K562 (cell line): ENCODE data around the gene CAMK2D. TPM values are rescaled to one million over a fixed set of nuclear protein-coding genes. Genes with fewer than 3 reads are reported as not detected.

ENCODE experiments used
- ARID3B ChIP-seq: fragments of 250-450 bp; sonication (Bioruptor Pico); IDR thresholded peaks from 2 replicates; pipeline ENCODE4 v1.4.0; 2020; ENCODE audit warnings: borderline replicate concordance
- BACH1 ChIP-seq: fragments of 200-800 bp; sonication (Bioruptor generic); IDR thresholded peaks from 2 replicates; pipeline ENCODE4 v1.6.1; 2016; ENCODE audit warnings: missing genetic modification characterization, missing compliant biosample characterization
- CCNT2 ChIP-seq: IDR thresholded peaks from 2 replicates; pipeline ENCODE4 v1.6.1; 2011; ENCODE audit warnings: borderline replicate concordance, low read depth, mild to moderate bottlenecking, moderate library complexity, mixed read lengths, low read length; ENCODE audit not compliant: insufficient read length; ENCODE audit errors: extremely low read depth
- DPF2 ChIP-seq: fragments of 450-650 bp; IDR thresholded peaks from 2 replicates; pipeline ENCODE4 v1.6.1; 2016
- NCOA2 ChIP-seq, 2 experiments: fragments of 450-650 bp; IDR thresholded peaks; 2 replicates each; pipeline ENCODE4 v1.6.1; 2018; ENCODE audit warnings: mild to moderate bottlenecking in 2 of 2, moderate library complexity in 1 of 2; ENCODE audit not compliant: partially characterized antibody in 2 of 2
- PATZ1 ChIP-seq: fragments of 250-450 bp; sonication (Bioruptor Pico); IDR thresholded peaks from 2 replicates; pipeline ENCODE4 v1.5.0; 2020; ENCODE audit warnings: mild to moderate bottlenecking, borderline replicate concordance
- SIN3A ChIP-seq, 2 experiments: fragments of 150-350 bp in 1 of 2; IDR thresholded peaks; 2 replicates each; pipeline ENCODE4 v1.6.1; 2011 to 2016; ENCODE audit warnings: borderline replicate concordance in 2 of 2, low read depth in 2 of 2, low read length in 2 of 2, mild to moderate bottlenecking in 2 of 2, moderate library complexity in 2 of 2; ENCODE audit not compliant: control insufficient read depth in 1 of 2
- TEAD4 ChIP-seq, 2 experiments: sonication (generic) in 1 of 2; formaldehyde crosslinking in 1 of 2; IDR thresholded peaks; 2 replicates each; pipeline versions ENCODE4 v1.6.1 to v1.8.0; 2012 to 2022; ENCODE audit warnings: borderline replicate concordance in 1 of 2, inconsistent platforms in 1 of 2, low read length in 1 of 2, mild to moderate bottlenecking in 1 of 2, missing genetic modification reagents in 1 of 2
- ZNF184 ChIP-seq: sonication (generic); formaldehyde crosslinking; IDR thresholded peaks from 2 replicates; pipeline ENCODE4 v1.5.0; 2020; ENCODE audit warnings: missing genetic modification reagents
- polyA plus RNA-seq, 8 experiments: library from polyadenylated mRNA; depleted of rRNA in 4 of 8; stranded (reverse) in 5 of 8; unstranded in 3 of 8; fragments of >200 nt; fragmentation: Nextera tagmentation in 2 of 8; fragmentation: Illumina TruSeq in 1 of 8; extraction: Ambion mirVana in 2 of 8; extraction: Trizol in 1 of 8; gene quantifications; 2 replicates each; pipeline versions ENCODE4 v1.2.1 to v1.2.3, GENCODE V29; 2011 to 2014; ENCODE audit warnings: inconsistent platforms in 1 of 8, missing spikeins in 1 of 8
- total RNA-seq, 7 experiments: library from RNA; depleted of rRNA in 6 of 7; stranded (reverse); fragments of >200 nt in 6 of 7; fragmentation: Illumina TruSeq in 2 of 7; extraction: Trizol in 2 of 7; gene quantifications; 2 replicates each; pipeline versions ENCODE4 v1.2.1 to v1.2.3, GENCODE V29; 2011 to 2021; ENCODE audit warnings: low replicate concordance in 1 of 7

Gene CAMK2D
- total and polyA plus RNA-seq, 9 of the 15 experiments (the other 6 are each of a cell fraction or from before 2014, with no cell fraction given): 0.01 to 0.33 (median 0.04) TPM; not detected in 2

- TF ChIP-seq CCNT2: no peak
- TF ChIP-seq NCOA2 (IDR thresholded peaks at IDR 0.05; ENCODE audit: partially characterized antibody in 2 of 2): no peak
- TF ChIP-seq ARID3B (CRISPR knock-in tag): no peak
- no peak for TF ChIP-seq ZNF184 (CRISPR knock-in tag)
- TF ChIP-seq DPF2: no peak
- no peak for TF ChIP-seq SIN3A (IDR thresholded peaks at IDR 0.05; ENCODE audit: borderline replicate concordance in 2 of 2, control insufficient read depth in 1 of 2, low read depth in 2 of 2, low read length in 2 of 2)
- no peak for TF ChIP-seq TEAD4 (IDR thresholded peaks at IDR 0.05; ENCODE audit: low read length)
- TF ChIP-seq TEAD4 (CRISPR knock-in tag; IDR thresholded peaks at IDR 0.05; ENCODE audit: borderline replicate concordance): no peak
- no peak for TF ChIP-seq PATZ1 (CRISPR knock-in tag)
- TF ChIP-seq BACH1 (tag): no peak
- TF ChIP-seq, all 486 proteins: peak for 0
Measured at GRCh38 chr4:113618205-113618604, 143.3 kb downstream of the CAMK2D start (continued).
